ENCODE measurements around the gene PIGZ. TPM values are rescaled to one million over a fixed set of nuclear protein-coding genes. Genes with fewer than 3 reads are reported as not detected.

The PIGZ gene
- total RNA-seq, 1 donor from 2014 or later: 0.63 TPM

- no peak for TF ChIP-seq CTCF (conservative IDR thresholded peaks at IDR 0.05; ENCODE audit: low read depth, low read length)
Measured at GRCh38 chr3:196927571-196928453, 40.8 kb downstream of the PIGZ start.

GRCh38 chr3:196920733-196921132 is 47.9 kb downstream of the PIGZ start:
- TF ChIP-seq CTCF (conservative IDR thresholded peaks at IDR 0.05; ENCODE audit: low read depth, low read length): no peak
- H3K4me3 ChIP-seq (ENCODE audit: low read depth, low read length): no peak overlapping the region
- no peak for DNase-seq (ENCODE audit: low read depth)

More at GRCh38 chr3:196927571-196928453, 40.8 kb downstream of the PIGZ start:
- no peak for DNase-seq (ENCODE audit: low read depth)
- no peak overlapping the region for H3K4me3 ChIP-seq (ENCODE audit: low read depth, low read length)

GRCh38 chr3:196918968-196919367 is 49.7 kb downstream of the PIGZ start:
- H3K4me3 ChIP-seq (ENCODE audit: low read depth, low read length): no peak overlapping the region
- no peak for TF ChIP-seq CTCF (conservative IDR thresholded peaks at IDR 0.05; ENCODE audit: low read depth, low read length)
- DNase-seq (ENCODE audit: low read depth): no peak

- H3K4me3 ChIP-seq (ENCODE audit: low read depth, low read length): no peak overlapping the region
- no peak for DNase-seq (ENCODE audit: low read depth)
- no peak for TF ChIP-seq CTCF (conservative IDR thresholded peaks at IDR 0.05; ENCODE audit: low read depth, low read length)
Measured at GRCh38 chr3:196916995-196917394, 51.6 kb downstream of the PIGZ start.

GRCh38 chr3:196916221-196916620 is 52.4 kb downstream of the PIGZ start:
- TF ChIP-seq CTCF (conservative IDR thresholded peaks at IDR 0.05; ENCODE audit: low read depth, low read length): no peak
- no peak for DNase-seq (ENCODE audit: low read depth)
- no peak overlapping the region for H3K4me3 ChIP-seq (ENCODE audit: low read depth, low read length)

- no peak for TF ChIP-seq CTCF (conservative IDR thresholded peaks at IDR 0.05; ENCODE audit: low read depth, low read length)
- H3K4me3 ChIP-seq (ENCODE audit: low read depth, low read length): no peak overlapping the region
- DNase-seq (ENCODE audit: low read depth): no peak
Measured at GRCh38 chr3:196915375-196915774, 53.3 kb downstream of the PIGZ start.

- no peak for TF ChIP-seq CTCF (conservative IDR thresholded peaks at IDR 0.05; ENCODE audit: low read depth, low read length)
- DNase-seq (ENCODE audit: low read depth): no peak
- no peak overlapping the region for H3K4me3 ChIP-seq (ENCODE audit: low read depth, low read length)
Measured at GRCh38 chr3:196914866-196915265, 53.8 kb downstream of the PIGZ start.

Data from epithelial cell of proximal tubule (primary cell).